Fibroblast of lung (primary cell): ENCODE results near the gene BIRC7. TPM values are rescaled to one million over a fixed set of nuclear protein-coding genes. Genes with fewer than 3 reads are reported as not detected.
"Not testable (repeated sequence)": the region's sequence is repeated elsewhere in the genome, so short reads cannot be mapped to it uniquely, and the experiment has no call there.

Experiments
- DNase-seq, 2 donors: peaks; one replicate each; pipeline versions ENCODE4 v3.0.0 to v3.0.0-alpha.2; 2010; ENCODE audit warnings: low read depth in 2 of 2
- H2AFZ ChIP-seq: 2 replicates; pipeline ENCODE4 v1.5.1; 2012; ENCODE audit warnings: low read length, control low read depth, inconsistent platforms
- H3K27ac ChIP-seq: 2 replicates; pipeline ENCODE4 v1.5.1; 2011; ENCODE audit warnings: low read length, control low read depth; ENCODE audit not compliant: insufficient read depth
- H3K27me3 ChIP-seq: 2 replicates; pipeline ENCODE4 v1.5.1; 2011; ENCODE audit warnings: mild to moderate bottlenecking, low read length; ENCODE audit not compliant: control insufficient read depth, insufficient read depth
- H3K36me3 ChIP-seq: 2 replicates; pipeline ENCODE4 v1.5.1; 2011; ENCODE audit warnings: low read length; ENCODE audit not compliant: control insufficient read depth, insufficient read depth
- H3K4me1 ChIP-seq: 2 replicates; pipeline ENCODE4 v1.5.1; 2011; ENCODE audit warnings: low read length; ENCODE audit not compliant: control insufficient read depth, insufficient read depth; ENCODE audit errors: extremely low read depth
- H3K4me2 ChIP-seq: 2 replicates; pipeline ENCODE4 v1.5.1; 2011; ENCODE audit warnings: low read length, control low read depth; ENCODE audit not compliant: insufficient read depth; ENCODE audit errors: extremely low read depth
- H3K4me3 ChIP-seq, 4 experiments: fragments of 200-600 bp in 1 of 4; sonication (generic) in 1 of 4; replicated peaks in 1 of 4; 2 replicates each; pipeline ENCODE4 v1.5.1; 2011 to 2016; ENCODE audit warnings: low read length in 4 of 4, low read depth in 3 of 4, mild to moderate bottlenecking in 3 of 4, control low read depth in 2 of 4, inconsistent platforms in 1 of 4, mixed read lengths in 1 of 4; ENCODE audit not compliant: insufficient read depth in 1 of 4; ENCODE audit errors: control extremely low read depth in 1 of 4
- H3K79me2 ChIP-seq: 2 replicates; pipeline ENCODE4 v1.5.1; 2012; ENCODE audit warnings: mild to moderate bottlenecking, low read length, inconsistent platforms; ENCODE audit not compliant: control insufficient read depth, insufficient read depth
- H3K9ac ChIP-seq: 2 replicates; pipeline ENCODE4 v1.5.1; 2011; ENCODE audit warnings: mild to moderate bottlenecking, low read length, control low read depth; ENCODE audit not compliant: insufficient read depth
- H3K9me3 ChIP-seq: 2 replicates; pipeline ENCODE4 v1.5.1; 2012; ENCODE audit warnings: low read depth, low read length; ENCODE audit not compliant: control insufficient read depth, insufficient read depth
- H4K20me1 ChIP-seq: 2 replicates; pipeline ENCODE4 v1.5.1; 2011; ENCODE audit warnings: low read length; ENCODE audit not compliant: control insufficient read depth, insufficient read depth; ENCODE audit errors: extremely low read depth
- EZH2 ChIP-seq: IDR thresholded peaks from 2 replicates; pipeline ENCODE4 v1.5.1; 2012; ENCODE audit warnings: low read length, control low read depth, mild to moderate bottlenecking; ENCODE audit errors: missing control alignments
- polyA plus RNA-seq, 2 donors: library from polyadenylated mRNA; depleted of rRNA in 1 of 2; stranded (reverse) in 1 of 2; unstranded in 1 of 2; fragments of >200 nt; gene quantifications; 2 replicates each; pipeline ENCODE4 v1.2.1, GENCODE V29; 2011 to 2012; ENCODE audit warnings: missing spikeins in 1 of 2
- total RNA-seq: library from RNA; depleted of rRNA; stranded (reverse); fragments of >200 nt; gene quantifications from 2 replicates; pipeline ENCODE4 v1.2.1, GENCODE V29; 2014
- TF ChIP-seq, protein P1 (sequence below), 2 donors: IDR thresholded peaks in 1 of 2; conservative IDR thresholded peaks in 1 of 2; 1 replicate in 1 of 2; 2 replicates in 1 of 2; pipeline ENCODE4 v1.5.1; 2011 to 2012; ENCODE audit warnings: low read length in 2 of 2, control low read depth in 1 of 2, inconsistent platforms in 1 of 2, low read depth in 1 of 2, mild to moderate bottlenecking in 1 of 2

Gene BIRC7
- total and polyA plus RNA-seq, 2 donors (not counting 1 experiment from before 2014, with no cell fraction given) = not detected

DNA sequence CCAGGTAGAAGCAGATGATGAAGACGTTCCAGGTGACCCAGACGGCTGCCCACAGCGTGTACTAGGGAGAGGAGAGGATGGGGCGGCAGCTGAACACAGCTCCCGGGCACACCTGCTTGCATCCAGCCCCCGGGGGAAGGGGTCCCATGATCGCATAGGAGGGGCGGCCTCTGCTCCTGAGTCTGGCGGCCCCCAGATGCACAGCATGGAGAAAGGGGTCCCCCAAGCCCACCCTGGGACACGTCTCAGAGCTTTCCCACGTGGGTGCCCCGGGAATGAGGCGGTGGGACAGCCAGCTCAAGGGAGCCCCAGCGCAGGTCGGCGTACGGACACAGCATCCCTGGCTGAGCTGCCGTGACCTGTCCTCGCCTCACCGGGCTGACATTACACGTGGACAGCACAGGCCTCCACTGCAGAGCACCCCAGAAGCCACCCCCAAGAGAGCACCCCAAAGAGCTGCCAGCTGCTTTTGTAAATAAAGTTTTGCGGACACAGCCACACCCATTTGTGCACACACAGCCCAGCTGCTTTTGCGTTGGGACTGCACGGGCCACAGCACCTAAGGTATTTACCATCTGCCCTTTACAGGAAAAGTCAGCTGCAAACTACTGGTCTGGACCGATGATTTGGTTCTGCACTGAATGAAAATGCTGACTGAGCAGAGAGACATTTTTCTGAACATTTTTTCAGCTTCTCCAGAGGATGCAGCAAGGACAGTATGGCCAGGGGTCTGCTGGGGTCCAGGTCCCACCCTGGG is 13.3 kb downstream of the BIRC7 start:
- Histone ChIP-seq H3K4me1 (no peaks in the 10 kb centered on the region), H3K36me3 (no peaks in the 10 kb centered on the region), H3K4me2 (no peak overlapping the region), H4K20me1 (no peaks in the 10 kb centered on the region), H3K4me3 (no peak overlapping the region), H3K9me3 (no peaks in the 10 kb centered on the region), H2AFZ (no peak overlapping the region), H3K9ac (no peak overlapping the region), H3K27ac (no peak overlapping the region), H3K79me2 (no peaks in the 10 kb centered on the region), H3K27me3 (peaks cover 12% of the 10 kb centered on the region)
- no peak for DNase-seq
- TF ChIP-seq, protein P1, sequence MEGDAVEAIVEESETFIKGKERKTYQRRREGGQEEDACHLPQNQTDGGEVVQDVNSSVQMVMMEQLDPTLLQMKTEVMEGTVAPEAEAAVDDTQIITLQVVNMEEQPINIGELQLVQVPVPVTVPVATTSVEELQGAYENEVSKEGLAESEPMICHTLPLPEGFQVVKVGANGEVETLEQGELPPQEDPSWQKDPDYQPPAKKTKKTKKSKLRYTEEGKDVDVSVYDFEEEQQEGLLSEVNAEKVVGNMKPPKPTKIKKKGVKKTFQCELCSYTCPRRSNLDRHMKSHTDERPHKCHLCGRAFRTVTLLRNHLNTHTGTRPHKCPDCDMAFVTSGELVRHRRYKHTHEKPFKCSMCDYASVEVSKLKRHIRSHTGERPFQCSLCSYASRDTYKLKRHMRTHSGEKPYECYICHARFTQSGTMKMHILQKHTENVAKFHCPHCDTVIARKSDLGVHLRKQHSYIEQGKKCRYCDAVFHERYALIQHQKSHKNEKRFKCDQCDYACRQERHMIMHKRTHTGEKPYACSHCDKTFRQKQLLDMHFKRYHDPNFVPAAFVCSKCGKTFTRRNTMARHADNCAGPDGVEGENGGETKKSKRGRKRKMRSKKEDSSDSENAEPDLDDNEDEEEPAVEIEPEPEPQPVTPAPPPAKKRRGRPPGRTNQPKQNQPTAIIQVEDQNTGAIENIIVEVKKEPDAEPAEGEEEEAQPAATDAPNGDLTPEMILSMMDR (conservative IDR thresholded peaks at IDR 0.05 in 1 of 2, IDR thresholded peaks at IDR 0.05 in 1 of 2; ENCODE audit: low read depth in 1 of 2, low read length in 2 of 2) = no peak
- TF ChIP-seq EZH2 = no peak

DNA sequence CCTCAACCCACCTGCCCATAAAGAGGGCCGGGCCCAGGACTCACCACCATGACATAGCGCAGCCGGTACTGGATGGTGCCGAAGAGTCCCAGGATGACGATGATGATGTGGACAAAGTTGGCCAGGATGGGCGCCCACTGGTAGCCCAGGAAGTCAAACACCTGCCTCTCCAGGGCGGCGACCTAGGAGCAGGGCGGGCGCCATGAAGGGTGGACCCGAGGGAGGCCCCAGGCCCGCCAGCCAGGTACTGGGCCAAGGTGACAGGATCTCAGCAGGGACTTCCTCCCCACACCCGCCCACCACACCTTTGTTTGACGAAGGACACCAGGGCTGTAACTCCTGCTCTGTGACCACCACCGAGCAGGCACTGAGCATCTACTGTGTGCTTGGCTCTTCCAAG is 14.2 kb downstream of the BIRC7 start:
- peaks cover 16% of the 10 kb centered on the region for H3K27me3 ChIP-seq
- H2AFZ ChIP-seq = no peak overlapping the region

DNA sequence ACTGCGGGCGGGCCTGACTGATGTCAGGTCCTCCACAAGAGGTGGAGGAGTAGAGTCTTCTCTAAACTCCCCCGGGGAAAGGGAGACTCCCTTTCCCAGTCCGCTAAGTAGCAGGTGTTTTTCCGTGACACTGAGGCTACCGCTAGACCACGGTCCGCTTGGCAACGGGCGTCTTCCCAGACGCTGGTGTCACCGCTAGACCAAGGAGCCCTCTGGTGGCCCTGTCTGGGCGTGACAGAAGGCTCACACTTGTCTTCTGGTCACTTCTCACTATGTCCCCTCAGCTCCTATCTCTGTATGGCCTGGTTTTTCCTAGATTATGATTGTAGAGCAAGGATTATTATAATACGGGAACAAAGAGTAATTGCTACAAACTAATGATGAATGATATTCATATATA is 15.6 kb downstream of the BIRC7 start:
- not testable (repeated sequence) for DNase-seq, H3K4me3 ChIP-seq, H3K27ac ChIP-seq, H3K9me3 ChIP-seq, H3K4me2 ChIP-seq, H2AFZ ChIP-seq, H3K79me2 ChIP-seq, H4K20me1 ChIP-seq, H3K36me3 ChIP-seq, H3K4me1 ChIP-seq, H3K9ac ChIP-seq
- H3K27me3 ChIP-seq = peaks cover 31% of the 10 kb centered on the region

More for the DNA sequence above, 14.2 kb downstream of the BIRC7 start:
- Histone ChIP-seq H3K4me2 (no peak overlapping the region), H3K4me1 (no peaks in the 10 kb centered on the region), H3K36me3 (no peaks in the 10 kb centered on the region), H4K20me1 (no peaks in the 10 kb centered on the region), H3K79me2 (no peaks in the 10 kb centered on the region), H3K9ac (no peak overlapping the region), H3K27ac (no peak overlapping the region), H3K4me3 (no peak overlapping the region), H3K9me3 (no peaks in the 10 kb centered on the region)
- DNase-seq = no peak
- TF ChIP-seq EZH2 = no peak
- TF ChIP-seq, protein P1 (conservative IDR thresholded peaks at IDR 0.05 in 1 of 2, IDR thresholded peaks at IDR 0.05 in 1 of 2; ENCODE audit: low read depth in 1 of 2, low read length in 2 of 2) = no peak
